ENCODE results near the gene GNAI1. TPM values are rescaled to one million over a fixed set of nuclear protein-coding genes. Genes with fewer than 3 reads are reported as not detected.

GNAI1 gene
- 100 to 1,000 TPM; 115 to 153 (median 120) TPM for total RNA-seq

GRCh38 chr7:80134536-80135308, at the start of gene GNAI1:
GNAI1 (plus strand) TSS chr7:80134831; CDS start chr7:80135161, 330 bp downstream.
- 0 to 1% methylated on average over 32 to 83 of the region's 92 CpGs for WGBS, 2 donors
- intact Hi-C loops (cut with DNase I; ENCODE audit: low total_unique reads): no loop called here
- no peak for TF ChIP-seq POLR2A (IDR thresholded peaks at IDR 0.05)
- no peak for TF ChIP-seq CTCF (IDR thresholded peaks at IDR 0.05)
- DNase-seq (ENCODE audit: low spot score in 2 of 2): peak; percentile 78 to 92
- H3K4me3 ChIP-seq (ENCODE audit: low read depth, poor library complexity, severe bottlenecking): peak within 1 kb of the TSS; percentile 68

- intact Hi-C loops (cut with DNase I; ENCODE audit: low total_unique reads): no loop called here
- WGBS, 2 donors: 75 to 81% methylated on average over 11 of the region's 11 CpGs
- no peak for TF ChIP-seq POLR2A (IDR thresholded peaks at IDR 0.05)
- no peak for TF ChIP-seq CTCF (IDR thresholded peaks at IDR 0.05)
- no peak for DNase-seq (ENCODE audit: low spot score in 2 of 2)
- H3K4me3 ChIP-seq (ENCODE audit: low read depth, poor library complexity, severe bottlenecking): no peak overlapping the region
These were observed 47.4 kb upstream of the GNAI1 start for GRCh38 chr7:80087051-80087770.

- 55 to 60% methylated on average over 1 of the region's 1 CpG for WGBS, 2 donors
- TF ChIP-seq CTCF (IDR thresholded peaks at IDR 0.05) (no peak), POLR2A (IDR thresholded peaks at IDR 0.05) (no peak)
- intact Hi-C loops (cut with DNase I; ENCODE audit: low total_unique reads): no loop called here
- no peak for DNase-seq (ENCODE audit: low spot score in 2 of 2)
- H3K4me3 ChIP-seq (ENCODE audit: low read depth, poor library complexity, severe bottlenecking): no peak overlapping the region
These were observed 46.9 kb upstream of the GNAI1 start for GRCh38 chr7:80087771-80088170.

- 32 to 33% methylated on average over 2 of the region's 2 CpGs for WGBS, 2 donors
- DNase-seq (ENCODE audit: low spot score in 2 of 2): no peak
- no peak for TF ChIP-seq POLR2A (IDR thresholded peaks at IDR 0.05)
- no peak for TF ChIP-seq CTCF (IDR thresholded peaks at IDR 0.05)
- no peak overlapping the region for H3K4me3 ChIP-seq (ENCODE audit: low read depth, poor library complexity, severe bottlenecking)
- intact Hi-C loops (cut with DNase I; ENCODE audit: low total_unique reads): no loop called here
These were observed 45.9 kb upstream of the GNAI1 start for GRCh38 chr7:80088705-80089104.

GRCh38 chr7:80089366-80089765, 45.3 kb upstream of the GNAI1 start:
- 35 to 48% methylated on average over 1 of the region's 1 CpG for WGBS, 2 donors

More at GRCh38 chr7:80089366-80089765, 45.3 kb upstream of the GNAI1 start:
- intact Hi-C loops (cut with DNase I; ENCODE audit: low total_unique reads): no loop called here
- no peak overlapping the region for H3K4me3 ChIP-seq (ENCODE audit: low read depth, poor library complexity, severe bottlenecking)
- DNase-seq (ENCODE audit: low spot score in 2 of 2): no peak
- TF ChIP-seq CTCF (IDR thresholded peaks at IDR 0.05): no peak
- no peak for TF ChIP-seq POLR2A (IDR thresholded peaks at IDR 0.05)
